NB4 (cell line): ENCODE results near the gene MYBPHL.
A peak's percentile ranks its signal among the peaks of the same experiment; 100 is the strongest.

Source experiments
- POLR2A ChIP-seq: IDR thresholded peaks from 2 replicates; pipeline ENCODE4 v1.6.1; 2011; ENCODE audit warnings: mild to moderate bottlenecking; ENCODE audit not compliant: insufficient read length; ENCODE audit errors: extremely low read depth
- TF ChIP-seq, protein P1 (sequence below): IDR thresholded peaks from one replicate; pipeline ENCODE4 v1.5.1; 2012; ENCODE audit warnings: low read depth, low read length

DNA sequence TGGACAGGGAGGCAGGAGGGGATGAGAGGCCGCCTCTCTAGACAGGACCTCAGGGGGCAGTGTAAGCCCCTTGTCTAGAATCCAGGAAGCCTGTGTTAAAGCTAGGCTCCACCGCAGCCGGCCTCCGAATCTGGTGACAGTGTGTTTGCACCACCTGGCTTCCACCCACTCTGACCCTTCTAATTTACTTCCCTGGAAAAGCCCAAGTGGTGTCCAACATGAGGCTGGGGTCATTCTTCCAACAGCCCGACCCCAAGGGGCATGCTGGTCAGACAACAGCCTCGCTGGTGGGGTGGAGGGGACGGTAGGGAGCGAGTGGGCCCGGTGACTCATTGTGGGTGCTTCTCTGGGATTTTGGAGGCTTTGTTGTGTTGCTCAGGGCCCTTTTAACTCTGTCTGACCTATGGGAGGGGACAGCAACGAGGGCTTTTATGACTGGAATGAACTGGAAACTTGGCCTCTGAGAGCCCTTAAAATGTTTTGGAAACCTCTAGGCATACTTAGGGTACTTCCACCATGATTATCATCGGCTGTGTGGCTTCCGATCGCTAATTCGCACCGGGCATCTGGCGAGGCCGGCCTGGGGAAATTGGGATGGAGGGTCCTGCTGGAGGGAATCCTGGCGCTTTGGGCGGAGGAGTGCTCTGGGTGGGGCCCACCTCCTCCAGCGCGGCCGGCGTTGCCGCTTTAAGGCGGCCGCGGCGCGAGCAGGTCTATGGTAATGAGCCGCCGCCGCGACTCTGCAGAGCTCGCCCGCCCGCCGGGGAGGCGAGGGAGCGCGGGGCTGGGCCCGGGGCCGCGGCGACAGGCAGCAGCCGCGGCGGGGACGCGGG is 57.8 kb downstream of the MYBPHL start, which contains the start of gene CELSR2:
- peak; percentile 25 for TF ChIP-seq POLR2A
- TF ChIP-seq, protein P1, sequence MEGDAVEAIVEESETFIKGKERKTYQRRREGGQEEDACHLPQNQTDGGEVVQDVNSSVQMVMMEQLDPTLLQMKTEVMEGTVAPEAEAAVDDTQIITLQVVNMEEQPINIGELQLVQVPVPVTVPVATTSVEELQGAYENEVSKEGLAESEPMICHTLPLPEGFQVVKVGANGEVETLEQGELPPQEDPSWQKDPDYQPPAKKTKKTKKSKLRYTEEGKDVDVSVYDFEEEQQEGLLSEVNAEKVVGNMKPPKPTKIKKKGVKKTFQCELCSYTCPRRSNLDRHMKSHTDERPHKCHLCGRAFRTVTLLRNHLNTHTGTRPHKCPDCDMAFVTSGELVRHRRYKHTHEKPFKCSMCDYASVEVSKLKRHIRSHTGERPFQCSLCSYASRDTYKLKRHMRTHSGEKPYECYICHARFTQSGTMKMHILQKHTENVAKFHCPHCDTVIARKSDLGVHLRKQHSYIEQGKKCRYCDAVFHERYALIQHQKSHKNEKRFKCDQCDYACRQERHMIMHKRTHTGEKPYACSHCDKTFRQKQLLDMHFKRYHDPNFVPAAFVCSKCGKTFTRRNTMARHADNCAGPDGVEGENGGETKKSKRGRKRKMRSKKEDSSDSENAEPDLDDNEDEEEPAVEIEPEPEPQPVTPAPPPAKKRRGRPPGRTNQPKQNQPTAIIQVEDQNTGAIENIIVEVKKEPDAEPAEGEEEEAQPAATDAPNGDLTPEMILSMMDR = no peak
